ENCODE results near the gene BMPER.

The BMPER gene

DNA sequence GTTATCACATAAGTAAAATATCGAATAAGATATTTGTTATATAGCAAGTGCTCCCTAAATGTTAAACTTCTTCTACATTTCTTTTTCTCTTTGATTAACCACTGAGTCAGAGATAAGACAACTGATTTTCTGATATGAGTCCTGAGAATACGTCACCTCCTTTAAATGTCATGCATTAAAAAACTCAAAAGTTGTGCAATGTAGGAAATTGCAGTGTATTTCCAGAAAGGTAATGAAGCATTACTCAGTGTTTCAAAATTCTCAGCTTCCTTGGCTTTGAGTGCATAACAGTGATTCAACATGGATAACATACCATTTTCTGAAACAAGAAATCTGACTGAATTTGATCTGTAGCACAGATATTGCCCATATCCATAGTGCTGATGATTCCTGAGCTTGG lies 155.8 kb downstream of the BMPER start:
- H3K4me3 ChIP-seq (ENCODE audit: low read length): no peak overlapping the region
- H3K4me2 ChIP-seq (ENCODE audit: low read length): peak overlapping the region; percentile 20
- H3K9me3 ChIP-seq (replicated peaks; ENCODE audit: low read length): no peaks in the 10 kb centered on the region
- no peaks in the 10 kb centered on the region for H3K27me3 ChIP-seq (ENCODE audit: control insufficient read depth, insufficient read depth, low read length)
- H3K36me3 ChIP-seq (ENCODE audit: insufficient read depth, low read length): no peaks in the 10 kb centered on the region
- peaks cover 37% of the 10 kb centered on the region for H3K4me1 ChIP-seq (ENCODE audit: control insufficient read depth, insufficient read depth, low read length)
- peak overlapping the region; percentile 22 for H3K9ac ChIP-seq (ENCODE audit: low read depth, low read length)

DNA sequence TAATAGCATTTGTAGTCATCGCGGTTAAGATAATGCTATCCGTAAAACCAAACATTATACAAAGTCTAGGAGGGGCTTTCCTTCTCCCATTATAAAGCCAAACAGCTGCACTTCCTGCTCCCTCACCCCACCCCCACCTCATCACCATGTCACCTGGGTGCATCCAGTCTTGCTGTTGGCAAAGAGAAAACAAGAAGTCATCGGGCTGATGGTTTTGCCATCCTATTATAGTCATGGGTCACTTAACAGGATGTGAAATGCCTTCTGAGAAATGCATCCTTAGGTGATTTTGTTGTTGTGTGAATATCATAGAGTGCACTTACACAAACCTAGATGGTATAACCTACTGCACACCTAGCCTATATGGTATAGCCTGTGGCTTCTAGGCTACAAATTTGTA lies 157.0 kb downstream of the BMPER start:
- H3K9ac ChIP-seq (ENCODE audit: low read depth, low read length): no peak overlapping the region
- H3K4me1 ChIP-seq (ENCODE audit: control insufficient read depth, insufficient read depth, low read length): peaks cover 41% of the 10 kb centered on the region
- H3K4me2 ChIP-seq (ENCODE audit: low read length): no peak overlapping the region
- H3K9me3 ChIP-seq (replicated peaks; ENCODE audit: low read length): no peaks in the 10 kb centered on the region
- H3K27me3 ChIP-seq (ENCODE audit: control insufficient read depth, insufficient read depth, low read length): no peaks in the 10 kb centered on the region
- no peaks in the 10 kb centered on the region for H3K36me3 ChIP-seq (ENCODE audit: insufficient read depth, low read length)
- H3K4me3 ChIP-seq (ENCODE audit: low read length): no peak overlapping the region

DNA sequence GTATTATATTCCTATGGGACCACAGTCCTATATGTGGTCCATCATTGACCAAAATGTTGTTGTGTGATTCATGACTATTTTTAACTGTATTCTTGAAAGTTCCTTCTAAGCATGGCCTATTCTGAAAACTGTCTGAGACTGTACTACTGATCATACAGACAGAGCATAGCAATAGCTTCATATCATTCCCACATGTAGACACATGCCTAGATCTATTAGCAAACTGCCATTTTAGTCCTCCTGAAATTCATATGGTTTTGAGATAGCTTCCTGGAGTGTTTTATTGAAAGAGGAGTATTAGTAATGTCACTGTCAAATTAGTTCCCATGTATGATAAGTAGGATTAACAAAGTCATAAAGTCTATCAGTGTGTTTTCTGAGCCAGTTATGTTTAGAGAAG lies 157.5 kb downstream of the BMPER start:
- Histone ChIP-seq H3K9me3 (replicated peaks; ENCODE audit: low read length) (no peaks in the 10 kb centered on the region), H3K36me3 (ENCODE audit: insufficient read depth, low read length) (no peaks in the 10 kb centered on the region), H3K27me3 (ENCODE audit: control insufficient read depth, insufficient read depth, low read length) (no peaks in the 10 kb centered on the region), H3K4me3 (ENCODE audit: low read length) (no peak overlapping the region), H3K4me1 (ENCODE audit: control insufficient read depth, insufficient read depth, low read length) (peaks cover 41% of the 10 kb centered on the region), H3K9ac (ENCODE audit: low read depth, low read length) (no peak overlapping the region), H3K4me2 (ENCODE audit: low read length) (no peak overlapping the region)

DNA sequence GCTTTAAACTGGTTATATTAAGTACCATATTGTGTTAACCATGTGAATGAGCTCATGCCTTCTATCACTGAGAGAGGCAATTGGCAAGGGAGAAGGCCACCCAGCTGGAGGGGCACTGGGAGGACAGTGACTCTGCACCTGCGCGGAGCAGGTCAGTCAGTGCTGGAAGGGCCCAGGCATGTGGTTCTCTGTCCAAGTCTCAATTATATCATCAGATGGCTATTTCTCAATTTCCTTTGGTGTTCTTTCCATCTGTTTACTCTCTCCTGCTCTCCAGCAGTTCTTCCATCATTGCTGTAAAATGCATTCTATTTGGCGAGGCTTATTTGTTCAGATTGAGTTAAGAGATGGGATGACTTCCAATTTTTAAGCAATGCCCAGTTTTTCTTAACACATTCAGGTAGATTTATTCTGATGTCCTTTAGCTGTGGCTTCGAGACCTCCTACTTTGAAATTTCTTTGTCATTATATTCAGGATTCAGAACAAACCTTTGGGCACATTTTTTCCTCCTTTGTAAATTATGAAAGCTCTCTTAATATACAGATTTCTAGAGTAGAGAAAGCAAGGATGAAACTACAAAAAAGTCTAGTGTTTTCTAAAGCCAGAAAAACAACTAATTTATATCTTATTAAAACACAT lies 159.3 kb downstream of the BMPER start:
- Histone ChIP-seq H3K9ac (ENCODE audit: low read depth, low read length) (no peak overlapping the region), H3K9me3 (replicated peaks; ENCODE audit: low read length) (no peaks in the 10 kb centered on the region), H3K4me3 (ENCODE audit: low read length) (no peak overlapping the region), H3K27me3 (ENCODE audit: control insufficient read depth, insufficient read depth, low read length) (no peaks in the 10 kb centered on the region), H3K4me1 (ENCODE audit: control insufficient read depth, insufficient read depth, low read length) (peaks cover 31% of the 10 kb centered on the region), H3K36me3 (ENCODE audit: insufficient read depth, low read length) (no peaks in the 10 kb centered on the region), H3K4me2 (ENCODE audit: low read length) (no peak overlapping the region)

DNA sequence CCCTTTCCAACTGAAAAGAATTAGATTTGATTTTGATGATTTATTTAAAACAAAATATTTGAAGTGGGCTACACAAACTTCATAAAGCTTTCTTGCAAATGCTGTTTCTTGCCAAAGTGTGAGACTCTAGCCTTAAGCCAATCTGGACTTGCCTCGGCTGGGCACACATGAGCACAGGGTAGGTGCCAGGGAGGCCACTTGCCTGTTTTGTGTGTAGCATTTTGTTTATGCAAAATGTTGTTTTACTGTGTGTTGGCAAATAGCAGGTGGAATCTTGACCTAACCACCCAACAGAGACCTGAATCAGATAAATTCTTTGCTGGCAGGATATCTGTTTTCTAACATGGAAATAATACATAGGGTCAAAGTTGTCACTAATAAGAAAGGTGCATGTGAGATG lies 161.1 kb downstream of the BMPER start:
- Histone ChIP-seq H3K4me2 (ENCODE audit: low read length) (no peak overlapping the region), H3K36me3 (ENCODE audit: insufficient read depth, low read length) (no peaks in the 10 kb centered on the region), H3K9me3 (replicated peaks; ENCODE audit: low read length) (no peaks in the 10 kb centered on the region), H3K27me3 (ENCODE audit: control insufficient read depth, insufficient read depth, low read length) (no peaks in the 10 kb centered on the region), H3K4me1 (ENCODE audit: control insufficient read depth, insufficient read depth, low read length) (peaks cover 32% of the 10 kb centered on the region), H3K9ac (ENCODE audit: low read depth, low read length) (no peak overlapping the region), H3K4me3 (ENCODE audit: low read length) (no peak overlapping the region)

DNA sequence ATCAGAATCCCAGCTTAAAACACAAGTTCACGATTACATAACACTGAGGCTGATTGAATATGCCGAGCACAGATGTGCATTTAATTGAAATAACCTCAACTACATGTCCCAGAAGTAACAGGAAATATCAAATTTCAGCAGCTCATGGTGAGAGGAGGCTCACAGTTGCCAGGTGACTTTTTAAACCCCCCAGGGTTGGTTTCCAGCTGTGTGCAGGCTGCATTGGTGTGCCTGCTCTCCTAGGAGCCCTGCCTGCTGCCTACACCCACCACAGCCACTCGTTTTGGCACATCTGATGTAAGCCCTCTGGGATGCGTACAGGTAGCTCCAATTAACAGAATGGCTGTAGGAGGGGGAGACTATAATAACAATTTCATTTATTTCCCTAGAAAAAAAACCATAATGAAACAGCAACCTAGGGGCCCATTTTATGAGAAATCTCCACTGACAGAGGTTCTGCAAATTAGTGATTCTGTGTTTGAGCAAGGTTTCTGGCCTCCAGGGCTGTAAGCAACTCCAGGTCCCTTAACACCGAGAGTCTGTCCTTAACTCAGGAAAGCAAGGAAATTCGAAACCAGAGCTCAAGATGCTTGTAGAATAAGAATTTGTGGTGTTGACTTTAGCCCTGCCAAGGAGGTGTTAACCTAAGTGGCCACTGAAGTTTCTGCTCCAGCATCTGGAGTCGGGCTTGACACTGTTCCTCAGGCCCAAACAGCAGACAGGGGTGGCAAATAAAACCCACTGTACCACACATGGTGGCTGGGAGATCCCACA lies 161.9 kb downstream of the BMPER start:
- Histone ChIP-seq H3K4me2 (ENCODE audit: low read length) (no peak overlapping the region), H3K4me3 (ENCODE audit: low read length) (no peak overlapping the region), H3K9me3 (replicated peaks; ENCODE audit: low read length) (no peaks in the 10 kb centered on the region), H3K9ac (ENCODE audit: low read depth, low read length) (no peak overlapping the region), H3K4me1 (ENCODE audit: control insufficient read depth, insufficient read depth, low read length) (peaks cover 27% of the 10 kb centered on the region), H3K27me3 (ENCODE audit: control insufficient read depth, insufficient read depth, low read length) (no peaks in the 10 kb centered on the region), H3K36me3 (ENCODE audit: insufficient read depth, low read length) (no peaks in the 10 kb centered on the region)

DNA sequence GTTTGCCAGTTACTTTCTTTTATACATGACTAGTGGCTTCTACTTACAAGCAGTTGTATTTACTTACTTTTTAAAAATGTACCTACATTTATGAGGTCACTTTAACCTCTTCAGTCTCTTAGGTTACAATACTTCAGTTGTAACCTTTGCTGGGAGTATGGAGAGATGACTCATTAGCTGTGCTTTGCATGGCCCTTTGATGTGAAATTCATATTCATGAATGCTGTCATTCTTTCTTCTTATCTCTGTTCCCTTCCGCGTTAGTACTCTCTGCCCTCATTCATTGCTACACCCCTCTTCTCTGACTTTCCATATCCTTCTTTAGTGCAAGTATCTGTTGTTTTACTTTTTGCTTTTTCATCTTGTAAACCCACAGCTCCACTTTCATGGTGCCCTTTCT lies 164.3 kb downstream of the BMPER start:
- Histone ChIP-seq H3K4me2 (ENCODE audit: low read length) (peak overlapping the region; percentile 28), H3K9me3 (replicated peaks; ENCODE audit: low read length) (no peaks in the 10 kb centered on the region), H3K4me1 (ENCODE audit: control insufficient read depth, insufficient read depth, low read length) (peaks cover 26% of the 10 kb centered on the region), H3K27me3 (ENCODE audit: control insufficient read depth, insufficient read depth, low read length) (no peaks in the 10 kb centered on the region), H3K36me3 (ENCODE audit: insufficient read depth, low read length) (no peaks in the 10 kb centered on the region), H3K4me3 (ENCODE audit: low read length) (no peak overlapping the region), H3K9ac (ENCODE audit: low read depth, low read length) (no peak overlapping the region)

DNA sequence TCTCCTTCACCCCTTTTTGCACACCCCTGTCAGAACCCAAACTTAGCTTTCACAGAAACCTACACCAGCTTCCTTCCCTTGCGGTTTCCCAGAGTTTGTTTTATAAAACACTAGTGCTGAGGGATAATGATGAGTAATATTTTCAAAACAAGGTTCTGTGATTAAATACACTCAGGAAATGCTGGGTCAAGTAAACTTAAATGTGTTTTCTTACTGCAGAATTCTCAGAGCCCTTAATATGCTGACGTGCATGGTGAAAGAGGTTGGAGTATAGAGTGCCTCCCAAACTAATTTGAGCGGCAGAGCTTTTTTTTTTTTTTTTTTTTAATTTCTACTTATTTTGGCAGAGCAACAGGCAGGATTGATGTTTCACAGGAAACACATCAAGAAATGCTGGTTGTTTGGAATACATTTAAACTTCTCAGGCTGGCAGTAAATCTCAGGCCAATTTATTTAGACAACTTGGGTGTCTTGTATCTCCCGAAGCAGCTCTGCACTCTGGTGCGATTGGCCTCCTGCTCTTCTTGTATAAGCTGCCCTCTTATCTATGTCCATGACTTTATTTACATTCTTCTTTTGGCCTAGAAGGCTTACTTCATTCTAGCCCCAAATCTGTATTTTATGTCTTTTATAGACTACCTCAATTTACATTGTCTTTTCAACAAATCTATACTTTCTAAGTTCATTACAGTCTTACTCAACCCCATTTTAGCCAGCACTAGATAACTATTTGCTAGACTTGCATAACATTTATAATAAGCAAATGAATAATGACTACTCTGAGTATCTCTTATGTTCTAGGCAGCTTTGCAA lies 165.4 kb downstream of the BMPER start:
- Histone ChIP-seq H3K27me3 (ENCODE audit: control insufficient read depth, insufficient read depth, low read length) (no peaks in the 10 kb centered on the region), H3K9ac (ENCODE audit: low read depth, low read length) (peak overlapping the region; percentile 23), H3K36me3 (ENCODE audit: insufficient read depth, low read length) (no peaks in the 10 kb centered on the region), H3K9me3 (replicated peaks; ENCODE audit: low read length) (no peaks in the 10 kb centered on the region), H3K4me3 (ENCODE audit: low read length) (no peak overlapping the region), H3K4me2 (ENCODE audit: low read length) (peak overlapping the region; percentile 39), H3K4me1 (ENCODE audit: control insufficient read depth, insufficient read depth, low read length) (peaks cover 29% of the 10 kb centered on the region)

DNA sequence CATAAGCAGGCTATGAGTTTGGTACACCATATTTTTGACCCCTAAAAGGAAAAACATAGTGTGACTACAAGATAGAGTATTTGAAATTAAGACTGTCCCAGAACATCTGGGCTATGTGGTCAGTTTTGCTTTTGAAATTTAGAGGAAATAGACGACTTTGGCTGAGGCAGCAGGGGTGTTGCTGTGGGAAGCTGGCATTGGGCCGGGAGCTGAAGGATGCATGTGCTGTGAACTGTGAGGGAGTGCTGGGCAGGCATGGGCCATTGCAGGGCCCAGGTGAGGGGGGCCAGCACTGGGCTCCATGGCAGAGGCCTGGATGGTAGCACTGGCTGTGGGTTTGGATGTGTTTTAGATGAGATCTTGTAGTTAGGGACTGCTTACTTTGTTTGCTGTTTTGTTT lies 168.3 kb downstream of the BMPER start:
- no peaks in the 10 kb centered on the region for H3K9me3 ChIP-seq (replicated peaks; ENCODE audit: low read length)
- no peaks in the 10 kb centered on the region for H3K36me3 ChIP-seq (ENCODE audit: insufficient read depth, low read length)
- H3K4me1 ChIP-seq (ENCODE audit: control insufficient read depth, insufficient read depth, low read length): peaks cover 35% of the 10 kb centered on the region

DNA sequence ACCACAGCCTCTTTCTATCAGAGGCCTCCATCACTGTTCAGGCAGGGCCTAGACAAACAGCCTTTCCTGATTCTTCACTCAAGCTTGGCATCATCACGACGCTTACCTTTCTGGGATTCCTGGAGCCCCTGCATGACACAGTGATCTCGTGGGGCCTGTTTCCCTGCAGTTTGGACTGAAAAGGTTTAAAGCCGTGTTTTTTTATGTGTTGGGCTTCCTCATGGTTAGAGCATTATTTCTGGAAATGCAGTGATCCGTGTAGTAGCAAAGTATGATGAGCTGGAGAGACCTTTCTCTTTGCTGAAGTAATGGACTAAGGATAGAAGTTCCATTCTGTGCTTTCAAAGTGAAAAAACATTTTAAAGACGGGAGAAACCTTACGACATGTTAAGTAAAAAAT lies 169.1 kb downstream of the BMPER start:
- Histone ChIP-seq H3K9me3 (replicated peaks; ENCODE audit: low read length) (no peaks in the 10 kb centered on the region), H3K36me3 (ENCODE audit: insufficient read depth, low read length) (no peaks in the 10 kb centered on the region), H3K9ac (ENCODE audit: low read depth, low read length) (no peak overlapping the region), H3K4me3 (ENCODE audit: low read length) (no peak overlapping the region), H3K27me3 (ENCODE audit: control insufficient read depth, insufficient read depth, low read length) (no peaks in the 10 kb centered on the region), H3K4me1 (ENCODE audit: control insufficient read depth, insufficient read depth, low read length) (peaks cover 32% of the 10 kb centered on the region), H3K4me2 (ENCODE audit: low read length) (no peak overlapping the region)

More for the DNA sequence above, 168.3 kb downstream of the BMPER start:
- H3K27me3 ChIP-seq (ENCODE audit: control insufficient read depth, insufficient read depth, low read length): no peaks in the 10 kb centered on the region
- H3K9ac ChIP-seq (ENCODE audit: low read depth, low read length): no peak overlapping the region
- H3K4me3 ChIP-seq (ENCODE audit: low read length): no peak overlapping the region
- H3K4me2 ChIP-seq (ENCODE audit: low read length): no peak overlapping the region

DNA sequence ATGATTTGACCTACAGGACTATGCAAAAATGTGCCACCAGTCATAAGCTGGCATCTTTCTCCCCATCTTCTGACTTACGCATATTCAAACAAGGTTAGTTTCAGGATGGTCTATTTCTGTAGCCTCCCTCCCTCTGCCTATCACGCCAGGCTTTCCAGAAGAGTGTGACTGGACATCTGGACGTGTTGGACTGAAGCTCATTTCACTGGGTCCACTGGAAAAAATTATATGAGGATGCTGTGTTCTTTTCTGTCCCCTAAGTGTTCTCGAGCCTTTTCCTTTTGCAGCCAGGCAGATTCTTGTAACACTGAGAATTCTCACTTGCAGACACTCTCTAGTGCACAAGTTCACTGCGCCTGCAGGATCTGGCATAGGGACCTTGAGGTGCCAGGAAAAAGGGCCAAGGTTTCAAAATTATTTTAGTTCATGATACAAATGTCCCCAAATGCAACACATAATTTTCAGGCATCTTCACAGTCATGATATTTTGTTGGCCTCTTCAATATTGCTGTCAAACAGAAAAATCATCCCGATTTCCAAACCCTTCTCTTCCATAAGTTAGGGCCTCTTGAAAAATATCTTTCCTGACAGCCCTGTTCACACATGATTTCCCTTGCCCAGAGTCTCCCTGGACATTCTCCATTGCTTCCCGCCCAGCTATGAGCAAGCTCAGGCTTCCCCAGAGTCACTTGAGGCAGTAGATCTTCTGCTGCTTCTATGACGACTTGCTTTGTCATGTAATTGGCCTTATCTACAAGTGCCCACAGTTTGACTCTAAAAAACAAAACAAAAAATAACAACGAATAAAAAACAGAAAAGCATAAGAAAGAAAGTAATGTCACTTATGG lies 170.4 kb downstream of the BMPER start:
- Histone ChIP-seq H3K4me1 (ENCODE audit: control insufficient read depth, insufficient read depth, low read length) (peaks cover 22% of the 10 kb centered on the region), H3K9me3 (replicated peaks; ENCODE audit: low read length) (no peaks in the 10 kb centered on the region), H3K4me3 (ENCODE audit: low read length) (no peak overlapping the region), H3K27me3 (ENCODE audit: control insufficient read depth, insufficient read depth, low read length) (no peaks in the 10 kb centered on the region), H3K4me2 (ENCODE audit: low read length) (no peak overlapping the region), H3K9ac (ENCODE audit: low read depth, low read length) (no peak overlapping the region), H3K36me3 (ENCODE audit: insufficient read depth, low read length) (no peaks in the 10 kb centered on the region)

All from skeletal muscle satellite cell (primary cell).